K562 (cell line): Measurements from ENCODE around the gene CFD. TPM values are rescaled to one million over a fixed set of nuclear protein-coding genes. Genes with fewer than 3 reads are reported as not detected.
A peak's percentile ranks its signal among the peaks of the same experiment; 100 is the strongest.

Experiments used
- ATAC-seq: fragments of 200-7000 bp; cut with Tn5 transposase; 3 replicates; pipeline ENCODE4 v1.9.1; 2020; ENCODE audit warnings: moderate library complexity
- BruUV-seq: library from RNA; stranded (reverse); fragments of 400-500 nt; replicated peaks from 2 replicates; lab custom pipeline; 2021; lab: Mats Ljungman, UMichigan
- CTCF ChIA-PET: fragments of 300-600 bp; formaldehyde crosslinking; extraction: SDS; loops from one replicate; lab custom pipeline; 2021; ENCODE audit warnings: low intra/inter-chr PET ratio; lab: Yijun Ruan, JAX
- POLR2A ChIA-PET: fragments of 300-600, 350-650 bp; sonication (Branson Sonifier 250); formaldehyde crosslinking; extraction: SDS; loops from one replicate; lab custom pipeline; 2021; ENCODE audit warnings: antibody characterized with exemption, inconsistent platforms; lab: Yijun Ruan, JAX
- DNase-seq, 4 experiments: peaks; one replicate each; pipeline versions ENCODE4 v3.0.0 to v3.0.0-alpha.2; 2011 to 2018; ENCODE audit warnings: low spot score in 3 of 4, mixed read lengths in 3 of 4; ENCODE audit errors: extremely low read depth in 1 of 4
- FAIRE-seq: peaks from 2 replicates; lab custom pipeline; 2011; peaks lifted over from hg19 to GRCh38; lab: Jason Lieb, UNC
- H2AFZ ChIP-seq: 2 replicates; pipeline ENCODE4 v1.6.0; 2011; ENCODE audit warnings: low read depth, low read length, control low read depth, inconsistent platforms
- H3K27ac ChIP-seq: fragments of 200-600 bp; 3 replicates; pipeline ENCODE4 v1.8.0; 2011; ENCODE audit warnings: low read depth, mild to moderate bottlenecking, control low read depth, inconsistent platforms, low read length, moderate library complexity, mixed read lengths; ENCODE audit errors: extremely low read depth
- H3K27me3 ChIP-seq, 2 experiments: fragments of 300-600 bp in 1 of 2; 2 replicates in 1 of 2; 3 replicates in 1 of 2; pipeline versions ENCODE4 v1.6.0 to v1.8.0; 2011; ENCODE audit warnings: inconsistent platforms in 2 of 2, low read length in 2 of 2, mild to moderate bottlenecking in 1 of 2, mixed read lengths in 1 of 2, moderate library complexity in 1 of 2; ENCODE audit not compliant: control insufficient read depth in 2 of 2, insufficient read depth in 2 of 2
- H3K36me3 ChIP-seq: fragments of 300-600 bp; 3 replicates; pipeline ENCODE4 v1.8.0; 2011; ENCODE audit warnings: mild to moderate bottlenecking, low read length, inconsistent platforms; ENCODE audit not compliant: control insufficient read depth, insufficient read depth
- H3K4me1 ChIP-seq, 2 experiments: fragments of 200-600 bp in 1 of 2; replicated peaks in 1 of 2; 2 replicates in 1 of 2; 3 replicates in 1 of 2; pipeline versions ENCODE4 v1.5.1 to v1.8.0; 2011; ENCODE audit warnings: inconsistent platforms in 2 of 2, low read length in 2 of 2, mild to moderate bottlenecking in 1 of 2, mixed read lengths in 1 of 2, moderate library complexity in 1 of 2; ENCODE audit not compliant: control insufficient read depth in 2 of 2, insufficient read depth in 2 of 2
- H3K4me2 ChIP-seq: 2 replicates; pipeline ENCODE4 v1.6.1; 2011; ENCODE audit warnings: low read length, control low read depth, inconsistent platforms, mixed read lengths; ENCODE audit not compliant: insufficient read depth
- H3K4me3 ChIP-seq: fragments of 200-600 bp; sonication (generic), shearing (Covaris generic); 2 replicates; pipeline ENCODE4 v1.5.1; 2016; ENCODE audit warnings: control low read depth, inconsistent platforms
- H3K79me2 ChIP-seq: fragments of 200-600 bp; 3 replicates; pipeline ENCODE4 v1.8.0; 2011; ENCODE audit warnings: low read length, inconsistent platforms; ENCODE audit not compliant: control insufficient read depth, insufficient read depth
- H3K9ac ChIP-seq, 2 experiments: 2 replicates each; pipeline versions ENCODE4 v1.6.0 to v1.6.1; 2011; ENCODE audit warnings: low read depth in 2 of 2, low read length in 2 of 2, control low read depth in 1 of 2, inconsistent platforms in 1 of 2, mild to moderate bottlenecking in 1 of 2, mixed read lengths in 1 of 2; ENCODE audit not compliant: insufficient read depth in 1 of 2
- H3K9me1 ChIP-seq: one replicate; pipeline ENCODE4 v1.6.0; 2011; ENCODE audit warnings: inconsistent platforms, mild to moderate bottlenecking, low read length, moderate library complexity; ENCODE audit not compliant: control insufficient read depth, insufficient read depth
- H3K9me3 ChIP-seq: replicated peaks from 2 replicates; pipeline ENCODE4 v1.5.1; 2011; ENCODE audit warnings: low read depth, low read length, inconsistent platforms; ENCODE audit not compliant: control insufficient read depth, insufficient read depth
- H4K20me1 ChIP-seq: replicated peaks from 2 replicates; pipeline ENCODE4 v1.6.1; 2011; ENCODE audit warnings: low read length, inconsistent platforms, mixed read lengths; ENCODE audit not compliant: control insufficient read depth, insufficient read depth
- HMGN3 ChIP-seq: IDR thresholded peaks from 2 replicates; pipeline ENCODE4 v1.6.1; 2011; ENCODE audit warnings: borderline replicate concordance, low read depth, mild to moderate bottlenecking, mixed read lengths, low read length; ENCODE audit not compliant: insufficient read length; ENCODE audit errors: extremely low read depth
- NCOR1 ChIP-seq: fragments of 450-650 bp; IDR thresholded peaks from 2 replicates; pipeline ENCODE4 v1.6.1; 2016; ENCODE audit warnings: mild to moderate bottlenecking, moderate library complexity
- NFIX ChIP-seq: fragments of 250-450 bp; sonication (Bioruptor Pico); IDR thresholded peaks from 2 replicates; pipeline ENCODE4 v1.4.0; 2020; ENCODE audit warnings: low read depth, mild to moderate bottlenecking, moderate library complexity
- NUFIP1 ChIP-seq: fragments of 450-650 bp; IDR thresholded peaks from 2 replicates; pipeline ENCODE4 v1.6.1; 2018; ENCODE audit not compliant: partially characterized antibody
- POLR2G ChIP-seq: fragments of 200-400 bp; formaldehyde crosslinking; IDR thresholded peaks from 2 replicates; pipeline ENCODE4 v1.6.1; 2017; ENCODE audit warnings: low read depth, mild to moderate bottlenecking, antibody characterized with exemption, low read length, moderate library complexity
- RBM22 ChIP-seq: fragments of 200-400 bp; formaldehyde crosslinking; IDR thresholded peaks from 2 replicates; pipeline ENCODE4 v1.6.1; 2018; ENCODE audit warnings: low read length, low read depth; ENCODE audit not compliant: poor library complexity, severe bottlenecking
- ZNF175 ChIP-seq: fragments of 200-800 bp; sonication (Bioruptor generic); IDR thresholded peaks from 2 replicates; pipeline ENCODE4 v1.6.1; 2016; ENCODE audit warnings: low read depth, mild to moderate bottlenecking, missing genetic modification characterization, missing compliant biosample characterization
- ZNF431 ChIP-seq: sonication (generic); formaldehyde crosslinking; IDR thresholded peaks from 2 replicates; pipeline ENCODE4 v1.8.0; 2022; ENCODE audit warnings: mild to moderate bottlenecking, missing genetic modification reagents
- ZNF507 ChIP-seq: conservative IDR thresholded peaks from 2 replicates; pipeline ENCODE4 v1.6.1; 2017; ENCODE audit warnings: missing genetic modification characterization, missing compliant biosample characterization
- WGBS: fragments of 100-300 bp; shearing (Covaris generic); methylation state at CpG from one replicate; pipeline ENCODE4 v1.1.6; 2016; ENCODE audit warnings: low coverage, mixed read lengths; ENCODE audit not compliant: insufficient coverage; ENCODE audit errors: missing lambda C conversion rate; 5-methylcytosine and 5-hydroxymethylcytosine counted together
- in situ Hi-C: fragments of 300-500 bp; cut with MboI; formaldehyde crosslinking; loops from 4 replicates; pipeline ENCODE4 v1.15.0; 2018; ENCODE audit warnings: inconsistent platforms, mixed read lengths
- intact Hi-C: fragments of 100-400 bp; cut with micrococcal nuclease; formaldehyde crosslinking; loops from 2 replicates; pipeline ENCODE4 v1.14.2; 2022
- polyA plus RNA-seq, 8 experiments: library from polyadenylated mRNA; depleted of rRNA in 4 of 8; stranded (reverse) in 5 of 8; unstranded in 3 of 8; fragments of >200 nt; fragmentation: Nextera tagmentation in 2 of 8; fragmentation: Illumina TruSeq in 1 of 8; extraction: Ambion mirVana in 2 of 8; extraction: Trizol in 1 of 8; gene quantifications; 2 replicates each; pipeline versions ENCODE4 v1.2.1 to v1.2.3, GENCODE V29; 2011 to 2014; ENCODE audit warnings: inconsistent platforms in 1 of 8, missing spikeins in 1 of 8
- total RNA-seq, 7 experiments: library from RNA; depleted of rRNA in 6 of 7; stranded (reverse); fragments of >200 nt in 6 of 7; fragmentation: Illumina TruSeq in 2 of 7; extraction: Trizol in 2 of 7; gene quantifications; 2 replicates each; pipeline versions ENCODE4 v1.2.1 to v1.2.3, GENCODE V29; 2011 to 2021; ENCODE audit warnings: low replicate concordance in 1 of 7
- TF ChIP-seq, protein P1 (sequence below): fragments of 450-650 bp; formaldehyde crosslinking; IDR thresholded peaks from 2 replicates; pipeline ENCODE4 v1.4.0; 2020; ENCODE audit warnings: mild to moderate bottlenecking, moderate library complexity
- TF ChIP-seq, protein P2 (sequence below): sonication (generic); formaldehyde crosslinking; IDR thresholded peaks from 2 replicates; pipeline ENCODE4 v1.8.1; 2023; ENCODE audit warnings: mild to moderate bottlenecking, missing genetic modification reagents

CFD gene
- total and polyA plus RNA-seq, 9 of the 15 experiments (the other 6 are each of a cell fraction or from before 2014, with no cell fraction given) = 0.52 to 59.4 (median 7.6) TPM

GRCh38 chr19:876089-876488 is 16.6 kb downstream of the CFD start:
- 84% methylated on average over 18 of the region's 18 CpGs for WGBS
- ChIA-PET POLR2A (interaction anchor here (0.6 kb wide), 2 partner anchors 19 to 87 kb away, joined by 3 to 4 read pairs; no protein-coding TSS in a partner anchor), CTCF (no interaction called here)
- in situ Hi-C loops = no loop called here
- intact Hi-C loops = no loop called here
- no peak for TF ChIP-seq NUFIP1
- FAIRE-seq (no peak), ATAC-seq (no peak), DNase-seq (no peak)
- Histone ChIP-seq H3K9me3 (no peaks in the 10 kb centered on the region), H4K20me1 (no peaks in the 10 kb centered on the region; the same call in none of the 2 replicates), H3K79me2 (no peaks in the 10 kb centered on the region), H3K9me1 (no peaks in the 10 kb centered on the region), H2AFZ (no peak overlapping the region), H3K4me1 (peaks cover 10 to 49% of the 10 kb centered on the region in 2 experiments), H3K27me3 (no peaks in the 10 kb centered on the region), H3K4me2 (no peak overlapping the region), H3K9ac (no peak overlapping the region), H3K27ac (no peak overlapping the region), H3K4me3 (no peak overlapping the region), H3K36me3 (peaks cover 53% of the 10 kb centered on the region; the same call in 2 of the 3 replicates)
- no TSS peak for BruUV-seq

- Histone ChIP-seq H3K36me3 (peaks cover 56% of the 10 kb centered on the region; the same call in 2 of the 3 replicates), H3K4me3 (no peak overlapping the region), H3K27me3 (no peaks in the 10 kb centered on the region), H4K20me1 (no peaks in the 10 kb centered on the region; the same call in none of the 2 replicates), H3K9me1 (no peaks in the 10 kb centered on the region), H3K79me2 (no peaks in the 10 kb centered on the region), H3K9ac (peak overlapping the region in 1 of 2 experiments; percentile 35; a peak in 2 of 4 replicates), H3K4me2 (no peak overlapping the region), H3K27ac (no peak overlapping the region), H2AFZ (no peak overlapping the region), H3K4me1 (peaks cover 10 to 45% of the 10 kb centered on the region in 2 experiments), H3K9me3 (no peaks in the 10 kb centered on the region)
- ChIA-PET CTCF (no interaction called here), POLR2A (interaction anchor here (0.7 kb wide), 1 partner anchor 369 kb away, joined by 3 read pairs; no protein-coding TSS in a partner anchor)
- BruUV-seq = no TSS peak
- intact Hi-C loops = no loop called here
- FAIRE-seq = no peak
- in situ Hi-C loops = no loop called here
- DNase-seq = peak in 1 of 4 experiments; percentile 7
- ATAC-seq = no peak
- 93% methylated on average over 25 of the region's 29 CpGs for WGBS
- TF ChIP-seq, protein P1, sequence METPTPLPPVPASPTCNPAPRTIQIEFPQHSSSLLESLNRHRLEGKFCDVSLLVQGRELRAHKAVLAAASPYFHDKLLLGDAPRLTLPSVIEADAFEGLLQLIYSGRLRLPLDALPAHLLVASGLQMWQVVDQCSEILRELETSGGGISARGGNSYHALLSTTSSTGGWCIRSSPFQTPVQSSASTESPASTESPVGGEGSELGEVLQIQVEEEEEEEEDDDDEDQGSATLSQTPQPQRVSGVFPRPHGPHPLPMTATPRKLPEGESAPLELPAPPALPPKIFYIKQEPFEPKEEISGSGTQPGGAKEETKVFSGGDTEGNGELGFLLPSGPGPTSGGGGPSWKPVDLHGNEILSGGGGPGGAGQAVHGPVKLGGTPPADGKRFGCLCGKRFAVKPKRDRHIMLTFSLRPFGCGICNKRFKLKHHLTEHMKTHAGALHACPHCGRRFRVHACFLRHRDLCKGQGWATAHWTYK (CRISPR knock-in tag) = peak; percentile 90; the same call in 1 of the 2 replicates
- TF ChIP-seq NCOR1 (no peak), ZNF507 (tag) (no peak), RBM22 (peak; percentile 4), NFIX (CRISPR knock-in tag) (no peak), POLR2G (peak; percentile 61; the same call in 1 of the 2 replicates), ZNF431 (no peak), ZNF175 (CRISPR knock-in tag) (no peak), HMGN3 (peak; percentile 34)
- TF ChIP-seq, protein P2, sequence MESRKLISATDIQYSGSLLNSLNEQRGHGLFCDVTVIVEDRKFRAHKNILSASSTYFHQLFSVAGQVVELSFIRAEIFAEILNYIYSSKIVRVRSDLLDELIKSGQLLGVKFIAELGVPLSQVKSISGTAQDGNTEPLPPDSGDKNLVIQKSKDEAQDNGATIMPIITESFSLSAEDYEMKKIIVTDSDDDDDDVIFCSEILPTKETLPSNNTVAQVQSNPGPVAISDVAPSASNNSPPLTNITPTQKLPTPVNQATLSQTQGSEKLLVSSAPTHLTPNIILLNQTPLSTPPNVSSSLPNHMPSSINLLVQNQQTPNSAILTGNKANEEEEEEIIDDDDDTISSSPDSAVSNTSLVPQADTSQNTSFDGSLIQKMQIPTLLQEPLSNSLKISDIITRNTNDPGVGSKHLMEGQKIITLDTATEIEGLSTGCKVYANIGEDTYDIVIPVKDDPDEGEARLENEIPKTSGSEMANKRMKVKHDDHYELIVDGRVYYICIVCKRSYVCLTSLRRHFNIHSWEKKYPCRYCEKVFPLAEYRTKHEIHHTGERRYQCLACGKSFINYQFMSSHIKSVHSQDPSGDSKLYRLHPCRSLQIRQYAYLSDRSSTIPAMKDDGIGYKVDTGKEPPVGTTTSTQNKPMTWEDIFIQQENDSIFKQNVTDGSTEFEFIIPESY (CRISPR knock-in tag) = peak; percentile 64
Measured at GRCh38 chr19:876780-877314, 17.4 kb downstream of the CFD start.
